Osteoblast (primary cell): ENCODE results near the gene AKR7A3. TPM values are rescaled to one million over a fixed set of nuclear protein-coding genes. Genes with fewer than 3 reads are reported as not detected.
"Not testable (repeated sequence)": the region's sequence is repeated elsewhere in the genome, so short reads cannot be mapped to it uniquely, and the experiment has no call there.

ENCODE experiments used
- DNase-seq: peaks from one replicate; pipeline ENCODE4 v3.0.0; 2011; ENCODE audit warnings: low spot score, mixed read lengths; ENCODE audit not compliant: insufficient read length; ENCODE audit errors: missing footprints
- H2AFZ ChIP-seq: 2 replicates; pipeline ENCODE4 v1.6.0; 2011; ENCODE audit warnings: mild to moderate bottlenecking, low read length
- H3K27ac ChIP-seq: 2 replicates; pipeline ENCODE4 v1.5.1; 2011; ENCODE audit warnings: mild to moderate bottlenecking, low read depth, low read length, moderate library complexity
- H3K27me3 ChIP-seq: 2 replicates; pipeline ENCODE4 v1.6.0; 2012; ENCODE audit warnings: mild to moderate bottlenecking, control low read depth, inconsistent platforms, low read length, moderate library complexity; ENCODE audit not compliant: insufficient read depth
- H3K36me3 ChIP-seq: 2 replicates; pipeline ENCODE4 v1.5.1; 2011; ENCODE audit warnings: mild to moderate bottlenecking, low read length, control low read depth, moderate library complexity; ENCODE audit not compliant: insufficient read depth
- H3K4me1 ChIP-seq: 2 replicates; pipeline ENCODE4 v1.5.1; 2011; ENCODE audit warnings: mild to moderate bottlenecking, low read length, control low read depth, moderate library complexity; ENCODE audit not compliant: insufficient read depth
- H3K4me2 ChIP-seq: 2 replicates; pipeline ENCODE4 v1.6.0; 2011; ENCODE audit warnings: mild to moderate bottlenecking, low read length; ENCODE audit not compliant: insufficient read depth
- H3K4me3 ChIP-seq: fragments of 200-600 bp; sonication (generic); 3 replicates; pipeline ENCODE4 v1.5.1; 2012; ENCODE audit warnings: mild to moderate bottlenecking, low read length, inconsistent platforms; ENCODE audit not compliant: insufficient read depth
- H3K79me2 ChIP-seq: 2 replicates; pipeline ENCODE4 v1.6.0; 2012; ENCODE audit warnings: mild to moderate bottlenecking, low read length, control low read depth, inconsistent platforms; ENCODE audit not compliant: insufficient read depth
- H3K9me3 ChIP-seq: 2 replicates; pipeline ENCODE4 v1.5.1; 2011; ENCODE audit warnings: low read depth, low read length, control low read depth
- H4K20me1 ChIP-seq: 2 replicates; pipeline ENCODE4 v1.6.0; 2012; ENCODE audit warnings: mild to moderate bottlenecking, low read length, control low read depth; ENCODE audit not compliant: insufficient read depth
- CTCF ChIP-seq: IDR thresholded peaks from 2 replicates; pipeline ENCODE4 v1.5.1; 2011; ENCODE audit warnings: mild to moderate bottlenecking, low read depth, low read length, moderate library complexity; ENCODE audit errors: extremely low read depth
- total RNA-seq: library from RNA; depleted of rRNA; stranded (reverse); fragments of >200 nt; gene quantifications from 2 replicates; pipeline ENCODE4 v1.2.3, GENCODE V29; 2012

AKR7A3 gene
- total RNA-seq, 1 donor, result 0.72 TPM

- H2AFZ ChIP-seq, result no peak overlapping the region
- DNase-seq, result peak; percentile 52
- no peaks in the 10 kb centered on the region for H4K20me1 ChIP-seq
- H3K27me3 ChIP-seq, result no peaks in the 10 kb centered on the region
- no peak overlapping the region for H3K4me2 ChIP-seq
- H3K27ac ChIP-seq, result no peak overlapping the region
- H3K36me3 ChIP-seq, result no peaks in the 10 kb centered on the region
- no peak overlapping the region for H3K4me3 ChIP-seq
- H3K79me2 ChIP-seq, result no peaks in the 10 kb centered on the region
- no peaks in the 10 kb centered on the region for H3K4me1 ChIP-seq
- no peaks in the 10 kb centered on the region for H3K9me3 ChIP-seq
- no peak for TF ChIP-seq CTCF
Observed at GRCh38 chr1:19272064-19272463, 16.5 kb downstream of the AKR7A3 start.

- not testable (repeated sequence) for H4K20me1 ChIP-seq, H3K4me2 ChIP-seq, DNase-seq, H2AFZ ChIP-seq, H3K9me3 ChIP-seq, H3K4me1 ChIP-seq, H3K27me3 ChIP-seq, H3K36me3 ChIP-seq, H3K79me2 ChIP-seq, H3K27ac ChIP-seq, H3K4me3 ChIP-seq
Observed at GRCh38 chr1:19270343-19270730, 18.2 kb downstream of the AKR7A3 start.

DNA sequence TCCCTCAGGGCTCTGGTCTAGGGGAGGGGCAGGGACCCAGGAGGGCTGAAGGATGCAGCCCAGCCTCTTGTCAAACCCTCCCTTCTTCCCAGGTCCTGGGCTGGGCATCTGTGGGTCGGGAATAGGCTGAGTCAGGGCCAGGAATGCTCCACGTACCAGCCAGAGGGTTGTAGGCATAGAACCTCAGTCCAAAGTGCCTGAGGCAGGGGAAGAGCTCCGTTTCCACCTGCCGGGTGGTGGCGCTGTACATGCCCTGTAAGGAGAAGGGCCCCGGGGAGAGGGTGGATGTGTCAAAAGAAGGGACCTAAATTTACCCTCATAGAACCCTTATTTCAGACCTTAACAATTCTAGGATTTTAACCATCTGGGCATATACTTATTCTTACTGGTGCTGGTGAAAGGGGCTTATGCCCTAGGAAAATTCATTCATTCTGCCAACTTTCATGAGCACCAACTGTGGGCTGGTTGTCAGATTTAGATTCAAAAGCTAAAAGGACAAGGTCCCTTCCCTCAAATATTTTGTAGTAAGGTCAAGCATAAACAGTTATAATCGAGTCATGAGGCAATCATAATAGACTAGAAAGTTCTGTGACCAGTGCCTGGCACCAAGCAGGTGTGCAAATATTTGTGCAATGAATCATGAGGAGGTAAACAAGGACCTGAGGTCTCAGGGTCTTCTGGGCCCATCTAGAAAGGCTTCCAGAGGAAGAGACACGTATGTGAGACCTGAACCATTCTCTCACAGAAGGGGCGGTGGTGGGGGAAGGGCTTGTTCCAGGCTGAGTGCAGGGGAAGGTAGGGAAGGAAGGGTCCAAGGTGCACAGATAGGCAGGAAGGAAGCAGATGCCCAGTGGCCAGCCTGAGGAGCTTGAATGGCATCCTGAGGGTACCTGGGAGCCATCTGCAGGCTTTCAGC is 18.9 kb downstream of the AKR7A3 start:
- peak; percentile 49 for DNase-seq
- not testable (repeated sequence) for H4K20me1 ChIP-seq, H3K9me3 ChIP-seq, H3K27ac ChIP-seq, H3K4me2 ChIP-seq, H3K27me3 ChIP-seq, H3K4me1 ChIP-seq, H2AFZ ChIP-seq, H3K4me3 ChIP-seq, H3K36me3 ChIP-seq, H3K79me2 ChIP-seq

DNA sequence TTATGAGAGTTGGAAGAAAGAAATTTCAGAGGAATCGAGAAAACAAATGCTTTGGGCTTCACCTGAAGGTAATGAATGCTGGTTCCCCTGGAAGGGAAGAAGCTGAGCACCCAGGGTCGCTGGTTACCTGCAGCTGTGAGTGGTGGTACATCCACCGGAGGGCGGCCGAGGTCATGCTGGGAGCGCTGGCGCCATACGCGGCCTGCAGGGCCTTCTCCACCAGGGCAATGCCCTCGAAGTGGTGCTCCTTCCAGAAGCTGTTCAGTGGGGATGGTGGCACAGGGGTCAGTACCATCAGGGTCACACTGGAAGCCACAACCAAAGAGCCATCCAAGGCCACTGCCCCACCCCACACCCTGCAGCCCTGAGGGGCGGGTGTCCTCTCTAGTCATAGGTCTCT is 20.1 kb downstream of the AKR7A3 start:
- Histone ChIP-seq H4K20me1 (no peaks in the 10 kb centered on the region), H3K27me3 (no peaks in the 10 kb centered on the region), H3K36me3 (no peaks in the 10 kb centered on the region), H3K79me2 (no peaks in the 10 kb centered on the region), H3K27ac (no peak overlapping the region), H3K4me3 (no peak overlapping the region), H3K4me2 (no peak overlapping the region), H3K9me3 (no peaks in the 10 kb centered on the region), H3K4me1 (no peaks in the 10 kb centered on the region), H2AFZ (no peak overlapping the region)
- TF ChIP-seq CTCF, result no peak
- DNase-seq, result no peak

DNA sequence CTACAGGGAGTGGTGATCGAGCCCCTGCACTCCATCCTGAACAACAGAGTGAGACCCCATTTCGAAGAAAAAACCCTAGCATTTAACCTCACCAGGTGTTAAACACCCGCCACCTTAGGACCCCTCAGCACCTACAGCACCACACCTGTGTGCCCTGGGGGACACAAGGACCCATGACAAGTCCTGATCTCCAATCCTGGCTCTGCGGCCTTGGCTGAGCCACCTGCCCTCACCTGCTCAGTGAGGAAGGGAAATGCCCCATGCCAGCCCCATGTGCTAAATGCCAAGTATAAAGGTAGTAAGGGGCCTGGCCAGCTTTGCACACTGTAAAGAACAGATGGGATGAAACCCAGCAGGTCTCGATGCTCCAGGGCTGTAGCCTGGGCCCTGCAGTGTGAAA is 25.8 kb downstream of the AKR7A3 start:
- H3K4me3 ChIP-seq, result no peak overlapping the region
- peak; percentile 43 for DNase-seq

More for the DNA sequence above, 25.8 kb downstream of the AKR7A3 start:
- H3K27ac ChIP-seq, result no peak overlapping the region
- H3K4me1 ChIP-seq, result peaks cover 15% of the 10 kb centered on the region
- no peak overlapping the region for H2AFZ ChIP-seq
- H4K20me1 ChIP-seq, result no peaks in the 10 kb centered on the region
- H3K27me3 ChIP-seq, result no peaks in the 10 kb centered on the region
- no peak overlapping the region for H3K4me2 ChIP-seq
- peaks cover 22% of the 10 kb centered on the region for H3K36me3 ChIP-seq
- TF ChIP-seq CTCF, result no peak
- H3K79me2 ChIP-seq, result no peaks in the 10 kb centered on the region
- no peaks in the 10 kb centered on the region for H3K9me3 ChIP-seq
